Caco-2 (cell line): Measurements from ENCODE around the gene TBX3. TPM values are rescaled to one million over a fixed set of nuclear protein-coding genes. Genes with fewer than 3 reads are reported as not detected.

Experiments used
- BruUV-seq: library from RNA; stranded (reverse); fragments of 400-500 nt; replicated peaks from 2 replicates; lab custom pipeline; 2021; lab: Mats Ljungman, UMichigan
- CTCF ChIA-PET: fragments of 300-600 bp; sonication (Branson Sonifier 250); formaldehyde crosslinking; loops from one replicate; lab custom pipeline; 2022; ENCODE audit warnings: antibody characterized with exemption; lab: Charles Lee
- POLR2A ChIA-PET: fragments of 300-600 bp; sonication (Branson Sonifier 250); formaldehyde crosslinking; loops from one replicate; lab custom pipeline; 2022; ENCODE audit warnings: antibody characterized with exemption; lab: Charles Lee
- DNase-seq, 2 experiments: peaks; one replicate each; pipeline versions ENCODE4 v3.0.0 to v3.0.0-alpha.2; 2020 to 2022
- H3K27me3 ChIP-seq: replicated peaks from 2 replicates; pipeline ENCODE4 v1.6.0; 2011; ENCODE audit warnings: low read length; ENCODE audit not compliant: control insufficient read depth, insufficient read depth
- H3K36me3 ChIP-seq: 2 replicates; pipeline ENCODE4 v1.5.1; 2011; ENCODE audit warnings: low read length; ENCODE audit not compliant: control insufficient read depth, insufficient read depth
- H3K4me1 ChIP-seq: fragments of 250-450 bp; sonication (Bioruptor Pico); 2 replicates; pipeline ENCODE4 v1.5.1; 2020; ENCODE audit warnings: mild to moderate bottlenecking
- H3K4me3 ChIP-seq: 2 replicates; pipeline ENCODE4 v1.5.1; 2011; ENCODE audit warnings: low read depth, mild to moderate bottlenecking, control low read depth, low read length
- H3K9me3 ChIP-seq: fragments of 250-450 bp; sonication (Bioruptor Pico); 2 replicates; pipeline ENCODE4 v1.5.1; 2020; ENCODE audit warnings: mild to moderate bottlenecking, moderate library complexity
- H3K27ac Mint-ChIP-seq: one replicate; pipeline ENCODE4 v1.8.0; 2022; ENCODE audit warnings: mixed read lengths; ENCODE audit not compliant: unreplicated experiment
- H3K27me3 Mint-ChIP-seq: one replicate; pipeline ENCODE4 v1.8.0; 2022; ENCODE audit warnings: mixed read lengths; ENCODE audit not compliant: insufficient read depth, unreplicated experiment
- H3K36me3 Mint-ChIP-seq: one replicate; pipeline ENCODE4 v1.8.0; 2022; ENCODE audit warnings: mild to moderate bottlenecking, mixed read lengths; ENCODE audit not compliant: insufficient read depth, unreplicated experiment
- H3K4me1 Mint-ChIP-seq: one replicate; pipeline ENCODE4 v1.8.0; 2022; ENCODE audit warnings: low read depth, mixed read lengths; ENCODE audit not compliant: unreplicated experiment
- H3K4me3 Mint-ChIP-seq: one replicate; pipeline ENCODE4 v1.8.0; 2022; ENCODE audit warnings: mild to moderate bottlenecking, moderate library complexity, mixed read lengths; ENCODE audit not compliant: unreplicated experiment
- H3K9me3 Mint-ChIP-seq: one replicate; pipeline ENCODE4 v1.8.0; 2022; ENCODE audit warnings: mixed read lengths; ENCODE audit not compliant: unreplicated experiment
- CTCF ChIP-seq, 2 experiments: fragments of 200-600 bp in 1 of 2; IDR thresholded peaks; 1 replicate in 1 of 2; 2 replicates in 1 of 2; pipeline versions ENCODE4 v1.5.1 to v1.8.0; 2011 to 2022; ENCODE audit warnings: antibody characterized with exemption in 1 of 2, control low read depth in 1 of 2, inconsistent platforms in 1 of 2, low read depth in 1 of 2, low read length in 1 of 2, mild to moderate bottlenecking in 1 of 2, moderate library complexity in 1 of 2; ENCODE audit not compliant: insufficient read depth in 1 of 2, severe bottlenecking in 1 of 2, unreplicated experiment in 1 of 2
- intact Hi-C: fragments of 100-400 bp; cut with micrococcal nuclease; formaldehyde crosslinking; loops from one replicate; pipeline ENCODE4 v1.10.0; 2022; ENCODE audit not compliant: unreplicated experiment
- total RNA-seq: library from RNA; stranded (reverse); gene quantifications from 2 replicates; pipeline ENCODE4 v1.2.3, GENCODE V29; 2022

TBX3 gene
- total RNA-seq, 1 experiment from 2014 or later, result 47.2 TPM

- Histone ChIP-seq H3K36me3 (no peaks in the 10 kb centered on the region), H3K9me3 (no peaks in the 10 kb centered on the region), H3K4me1 (peaks cover 36% of the 10 kb centered on the region), H3K4me3 (no peak overlapping the region), H3K27me3 (no peaks in the 10 kb centered on the region)
- Mint-ChIP-seq H3K27ac (peak overlapping the region; percentile 54), H3K4me3 (no peak overlapping the region), H3K9me3 (no peaks in the 10 kb centered on the region), H3K27me3 (no peaks in the 10 kb centered on the region), H3K36me3 (no peaks in the 10 kb centered on the region), H3K4me1 (peaks cover 45% of the 10 kb centered on the region)
- peak in 1 of 2 experiments; percentile 39 for DNase-seq
- no TSS peak for BruUV-seq
- TF ChIP-seq CTCF (IDR thresholded peaks at IDR 0.05; ENCODE audit: insufficient read depth in 1 of 2, low read depth in 1 of 2, low read length in 1 of 2, severe bottlenecking in 1 of 2, unreplicated experiment in 1 of 2), result no peak
- intact Hi-C loops, result no loop called here
- CTCF ChIA-PET, result no interaction called here
- POLR2A ChIA-PET, result no interaction called here
Measured at GRCh38 chr12:114631242-114631641, 52.7 kb downstream of the TBX3 start.

GRCh38 chr12:114628199-114628598, 55.8 kb downstream of the TBX3 start:
- Mint-ChIP-seq H3K27ac (peak overlapping the region; percentile 72), H3K4me1 (peaks cover 47% of the 10 kb centered on the region), H3K36me3 (peaks cover 3% of the 10 kb centered on the region), H3K9me3 (no peaks in the 10 kb centered on the region), H3K27me3 (no peaks in the 10 kb centered on the region), H3K4me3 (peak overlapping the region; percentile 19)
- peak; percentile 79 to 88 for DNase-seq
- CTCF ChIA-PET, result interaction anchor here (1.0 to 1.4 kb wide), 2 partner anchors 28 to 648 kb away, joined by 3 read pairs; no protein-coding TSS in a partner anchor
- H3K9me3 ChIP-seq, result no peaks in the 10 kb centered on the region
- no peak overlapping the region for H3K4me3 ChIP-seq
- no peaks in the 10 kb centered on the region for H3K36me3 ChIP-seq
- intact Hi-C loops, result loop anchor here (1.0 kb wide), 1 partner anchor 8 kb away; no protein-coding TSS in a partner anchor
- no peaks in the 10 kb centered on the region for H3K27me3 ChIP-seq
- H3K4me1 ChIP-seq, result peaks cover 37% of the 10 kb centered on the region
- POLR2A ChIA-PET, result no interaction called here
- no TSS peak for BruUV-seq
- TF ChIP-seq CTCF (IDR thresholded peaks at IDR 0.05; ENCODE audit: insufficient read depth in 1 of 2, low read depth in 1 of 2, low read length in 1 of 2, severe bottlenecking in 1 of 2, unreplicated experiment in 1 of 2), result no peak

- intact Hi-C loops, result no loop called here
- Mint-ChIP-seq H3K27me3 (no peaks in the 10 kb centered on the region), H3K4me3 (no peak overlapping the region), H3K36me3 (peaks cover 6% of the 10 kb centered on the region), H3K4me1 (peaks cover 47% of the 10 kb centered on the region), H3K27ac (no peak overlapping the region), H3K9me3 (peaks cover 6% of the 10 kb centered on the region)
- no peak for DNase-seq
- no peaks in the 10 kb centered on the region for H3K9me3 ChIP-seq
- no peaks in the 10 kb centered on the region for H3K27me3 ChIP-seq
- H3K4me3 ChIP-seq, result no peak overlapping the region
- BruUV-seq, result no TSS peak
- ChIA-PET CTCF (interaction anchor here (1.4 to 2.7 kb wide), 3 partner anchors 16 to 647 kb away, joined by 3 to 16 read pairs (median 4); no protein-coding TSS in a partner anchor), POLR2A (no interaction called here)
- H3K4me1 ChIP-seq, result peaks cover 35% of the 10 kb centered on the region
- no peak for TF ChIP-seq CTCF (IDR thresholded peaks at IDR 0.05; ENCODE audit: insufficient read depth in 1 of 2, low read depth in 1 of 2, low read length in 1 of 2, severe bottlenecking in 1 of 2, unreplicated experiment in 1 of 2)
- H3K36me3 ChIP-seq, result no peaks in the 10 kb centered on the region
Measured at GRCh38 chr12:114627393-114627792, 56.6 kb downstream of the TBX3 start.
